Upper lobe of left lung (tissue), 6 donors: ENCODE results near the gene TCL1B. TPM values are rescaled to one million over a fixed set of nuclear protein-coding genes. Genes with fewer than 3 reads are reported as not detected.
"Not testable (repeated sequence)": the region's sequence is repeated elsewhere in the genome, so short reads cannot be mapped to it uniquely, and the experiment has no call there.

Experiments used
- ATAC-seq, 2 donors: fragments of 200-7000 bp; cut with Tn5 transposase; one replicate each; pipeline ENCODE4 v1.9.1; 2022; ENCODE audit warnings: mild to moderate bottlenecking in 2 of 2, moderate library complexity in 2 of 2; ENCODE audit not compliant: low FRiP score in 2 of 2
- DNase-seq, 2 donors: peaks; one replicate each; pipeline ENCODE4 v3.0.0-alpha.2; 2019 to 2020
- H3K27ac ChIP-seq, 4 donors: fragments of 200-600 bp; sonication (generic); one replicate each; pipeline ENCODE4 v1.5.1; 2016 to 2019
- H3K27me3 ChIP-seq, 4 donors: fragments of 200-600 bp; sonication (generic); one replicate each; pipeline ENCODE4 v1.5.1; 2017 to 2019
- H3K36me3 ChIP-seq, 4 donors: fragments of 200-600 bp; sonication (generic); one replicate each; pipeline ENCODE4 v1.5.1; 2016 to 2019
- H3K4me1 ChIP-seq, 4 donors: fragments of 200-600 bp; sonication (generic); one replicate each; pipeline ENCODE4 v1.5.1; 2018 to 2019
- H3K4me3 ChIP-seq, 4 donors: fragments of 200-600 bp; sonication (generic); one replicate each; pipeline ENCODE4 v1.5.1; 2017 to 2019; ENCODE audit warnings: mild to moderate bottlenecking in 2 of 4, moderate library complexity in 1 of 4
- H3K9me3 ChIP-seq, 4 donors: fragments of 200-600 bp; sonication (generic); one replicate each; pipeline ENCODE4 v1.5.1; 2018 to 2019
- EP300 ChIP-seq, 4 donors: sonication (generic); formaldehyde crosslinking; IDR thresholded peaks; one replicate each; pipeline ENCODE4 v1.5.1; 2017; ENCODE audit warnings: antibody characterized with exemption in 4 of 4, control low read depth in 2 of 4
- POLR2A ChIP-seq, 4 donors: fragments of 450-650 bp; IDR thresholded peaks; one replicate each; pipeline ENCODE4 v1.5.1; 2016 to 2017; ENCODE audit warnings: antibody characterized with exemption in 4 of 4, mild to moderate bottlenecking in 2 of 4
- POLR2AphosphoS5 ChIP-seq, 2 donors: sonication (generic); formaldehyde crosslinking; IDR thresholded peaks; one replicate each; pipeline ENCODE4 v1.5.1; 2017; ENCODE audit warnings: antibody characterized with exemption in 2 of 2
- WGBS, 2 donors: methylation state at CpG; one replicate each; pipeline ENCODE4 v1.1.5; 2017 to 2018; 5-methylcytosine and 5-hydroxymethylcytosine counted together
- total RNA-seq, 6 donors: library from RNA; depleted of rRNA in 4 of 6; stranded (reverse); fragments of >200 nt in 4 of 6; gene quantifications; one replicate each; pipeline versions ENCODE4 v1.1.0 to v1.2.1, GENCODE V29; 2016 to 2021
- TF ChIP-seq, protein P1 (sequence below), 6 experiments: fragments of 450-650 bp in 4 of 6; fragments of 200-600 bp in 2 of 6; sonication (generic) in 2 of 6; IDR thresholded peaks; one replicate each; pipeline ENCODE4 v1.5.1; 2016 to 2019; ENCODE audit warnings: antibody characterized with exemption in 6 of 6
- donor health status: DM: no; HTN: no; CAD: no; lungs with moderate emphysema.
- donor health status: DM: no; HTN: yes; CAD: no; lungs with severe emphysema.

The TCL1B gene
- total RNA-seq, 6 donors from 2014 or later = not detected

DNA sequence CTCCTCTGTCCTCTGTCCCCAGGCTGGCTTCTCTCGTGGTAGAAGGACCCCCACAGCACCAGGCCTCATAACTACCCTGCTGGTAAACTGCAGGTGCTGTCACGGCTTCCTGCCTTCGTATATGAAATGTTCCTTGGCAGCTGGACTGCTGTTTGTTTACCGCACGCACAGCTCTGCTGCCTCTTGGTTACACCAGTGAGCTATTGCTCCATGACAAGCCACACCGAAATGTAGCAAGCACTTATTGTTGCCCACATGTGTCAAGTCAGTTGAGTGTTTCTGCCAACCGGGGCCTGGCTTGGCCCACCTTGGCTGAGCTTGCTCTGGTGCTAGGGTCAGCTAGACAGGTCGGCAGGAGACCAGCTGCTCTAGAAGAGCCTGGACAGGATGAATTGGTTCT is 21.7 kb upstream of the TCL1B start:
- H3K36me3 ChIP-seq = no peaks in the 10 kb centered on the region
- no peak for ATAC-seq
- TF ChIP-seq POLR2AphosphoS5 (IDR thresholded peaks at IDR 0.05) = no peak
- TF ChIP-seq, protein P1, sequence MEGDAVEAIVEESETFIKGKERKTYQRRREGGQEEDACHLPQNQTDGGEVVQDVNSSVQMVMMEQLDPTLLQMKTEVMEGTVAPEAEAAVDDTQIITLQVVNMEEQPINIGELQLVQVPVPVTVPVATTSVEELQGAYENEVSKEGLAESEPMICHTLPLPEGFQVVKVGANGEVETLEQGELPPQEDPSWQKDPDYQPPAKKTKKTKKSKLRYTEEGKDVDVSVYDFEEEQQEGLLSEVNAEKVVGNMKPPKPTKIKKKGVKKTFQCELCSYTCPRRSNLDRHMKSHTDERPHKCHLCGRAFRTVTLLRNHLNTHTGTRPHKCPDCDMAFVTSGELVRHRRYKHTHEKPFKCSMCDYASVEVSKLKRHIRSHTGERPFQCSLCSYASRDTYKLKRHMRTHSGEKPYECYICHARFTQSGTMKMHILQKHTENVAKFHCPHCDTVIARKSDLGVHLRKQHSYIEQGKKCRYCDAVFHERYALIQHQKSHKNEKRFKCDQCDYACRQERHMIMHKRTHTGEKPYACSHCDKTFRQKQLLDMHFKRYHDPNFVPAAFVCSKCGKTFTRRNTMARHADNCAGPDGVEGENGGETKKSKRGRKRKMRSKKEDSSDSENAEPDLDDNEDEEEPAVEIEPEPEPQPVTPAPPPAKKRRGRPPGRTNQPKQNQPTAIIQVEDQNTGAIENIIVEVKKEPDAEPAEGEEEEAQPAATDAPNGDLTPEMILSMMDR (IDR thresholded peaks at IDR 0.05) = no peak
- no peak for TF ChIP-seq EP300 (IDR thresholded peaks at IDR 0.05)
- no peak for TF ChIP-seq POLR2A (IDR thresholded peaks at IDR 0.05)
- DNase-seq = no peak
- no peaks in the 10 kb centered on the region for H3K4me1 ChIP-seq
- no peaks in the 10 kb centered on the region for H3K9me3 ChIP-seq
- no peak overlapping the region for H3K27ac ChIP-seq
- WGBS, 2 donors = 82 to 85% methylated on average over 7 to 8 of the region's 8 CpGs
- no peak overlapping the region for H3K4me3 ChIP-seq
- H3K27me3 ChIP-seq = no peaks in the 10 kb centered on the region

DNA sequence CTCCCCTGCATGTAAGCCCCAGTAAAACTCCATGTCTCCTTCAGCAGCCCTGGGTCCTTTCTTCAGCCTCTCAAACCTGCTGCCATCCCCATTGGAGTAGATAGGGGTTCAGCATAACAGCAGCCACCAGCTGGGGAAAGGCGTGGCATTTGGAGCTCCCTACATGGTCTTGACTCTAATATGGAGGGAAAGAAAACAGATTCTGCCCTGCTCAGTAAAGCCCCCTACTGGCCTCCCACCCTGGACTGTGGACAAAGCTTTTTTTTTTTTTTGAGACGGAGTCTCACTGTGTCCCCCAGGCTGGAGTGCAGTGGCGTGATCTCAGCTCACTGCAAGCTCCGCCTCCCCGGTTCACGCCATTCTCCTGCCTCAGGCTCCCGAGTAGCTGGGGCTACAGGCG is 20.7 kb upstream of the TCL1B start:
- DNase-seq, H3K36me3 ChIP-seq, H3K9me3 ChIP-seq, H3K4me1 ChIP-seq, H3K27me3 ChIP-seq, H3K27ac ChIP-seq, H3K4me3 ChIP-seq, ATAC-seq: not testable (repeated sequence)
- 59 to 71% methylated on average over 8 of the region's 8 CpGs for WGBS, 2 donors

DNA sequence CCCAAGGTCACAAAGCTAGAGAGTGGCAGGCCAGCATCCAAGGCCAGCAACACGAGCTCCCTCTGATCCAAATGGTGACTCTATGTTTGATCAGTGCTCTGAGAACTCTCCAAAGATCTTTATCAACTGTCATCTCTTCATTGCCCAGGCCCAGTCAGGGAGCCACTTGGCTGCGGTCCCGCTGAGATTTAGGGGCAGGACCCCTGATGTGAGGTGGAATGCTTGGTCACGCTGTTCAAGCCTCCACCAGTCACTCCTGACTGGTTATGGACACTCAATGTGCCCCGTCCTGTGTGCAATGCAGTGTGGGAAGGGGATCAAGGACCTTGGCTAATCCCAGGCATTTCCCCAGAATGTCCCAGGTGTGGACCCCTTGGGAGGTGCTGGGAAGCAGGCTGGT is 19.8 kb upstream of the TCL1B start:
- no peaks in the 10 kb centered on the region for H3K4me1 ChIP-seq
- no peak for DNase-seq
- H3K36me3 ChIP-seq = no peaks in the 10 kb centered on the region

DNA sequence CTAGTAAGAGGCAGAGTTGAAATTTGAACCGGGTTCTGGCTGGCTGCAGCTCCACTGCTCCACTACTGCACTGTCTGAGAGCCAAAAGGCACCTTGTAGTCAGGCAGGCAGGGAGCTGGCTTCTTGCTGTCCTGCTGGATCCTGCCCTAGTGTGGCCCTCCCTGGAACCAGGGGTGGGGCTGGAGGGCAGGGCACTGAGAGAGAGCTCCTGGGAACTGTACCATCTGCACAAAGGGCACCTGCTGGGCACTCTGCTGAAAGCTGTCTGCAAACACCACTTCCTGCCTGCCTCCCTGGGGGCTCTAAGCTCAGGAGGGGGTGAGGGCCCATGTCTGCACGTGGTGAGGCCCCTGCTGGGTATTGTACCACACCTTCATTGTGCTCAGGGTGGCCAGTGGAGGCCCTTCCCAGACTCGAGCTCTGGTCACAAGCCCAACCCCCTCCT is 19.0 kb upstream of the TCL1B start:
- H3K27me3 ChIP-seq = no peaks in the 10 kb centered on the region
- ATAC-seq (no peak), DNase-seq (no peak)
- no peak overlapping the region for H3K27ac ChIP-seq
- no peaks in the 10 kb centered on the region for H3K9me3 ChIP-seq
- 41 to 46% methylated on average over 2 to 3 of the region's 3 CpGs for WGBS, 2 donors
- no peaks in the 10 kb centered on the region for H3K4me1 ChIP-seq
- no peaks in the 10 kb centered on the region for H3K36me3 ChIP-seq
- TF ChIP-seq, protein P1 (IDR thresholded peaks at IDR 0.05) = no peak
- TF ChIP-seq EP300 (IDR thresholded peaks at IDR 0.05) (no peak), POLR2AphosphoS5 (IDR thresholded peaks at IDR 0.05) (no peak), POLR2A (IDR thresholded peaks at IDR 0.05) (no peak)
- no peak overlapping the region for H3K4me3 ChIP-seq

More for the DNA sequence above, 19.8 kb upstream of the TCL1B start:
- Histone ChIP-seq H3K9me3 (no peaks in the 10 kb centered on the region), H3K27me3 (no peaks in the 10 kb centered on the region), H3K27ac (no peak overlapping the region), H3K4me3 (no peak overlapping the region)
- TF ChIP-seq, protein P1 (IDR thresholded peaks at IDR 0.05) = no peak
- TF ChIP-seq POLR2A (IDR thresholded peaks at IDR 0.05) (no peak), POLR2AphosphoS5 (IDR thresholded peaks at IDR 0.05) (no peak), EP300 (IDR thresholded peaks at IDR 0.05) (no peak)
- 69 to 75% methylated on average over 2 to 5 of the region's 5 CpGs for WGBS, 2 donors
- no peak for ATAC-seq

DNA sequence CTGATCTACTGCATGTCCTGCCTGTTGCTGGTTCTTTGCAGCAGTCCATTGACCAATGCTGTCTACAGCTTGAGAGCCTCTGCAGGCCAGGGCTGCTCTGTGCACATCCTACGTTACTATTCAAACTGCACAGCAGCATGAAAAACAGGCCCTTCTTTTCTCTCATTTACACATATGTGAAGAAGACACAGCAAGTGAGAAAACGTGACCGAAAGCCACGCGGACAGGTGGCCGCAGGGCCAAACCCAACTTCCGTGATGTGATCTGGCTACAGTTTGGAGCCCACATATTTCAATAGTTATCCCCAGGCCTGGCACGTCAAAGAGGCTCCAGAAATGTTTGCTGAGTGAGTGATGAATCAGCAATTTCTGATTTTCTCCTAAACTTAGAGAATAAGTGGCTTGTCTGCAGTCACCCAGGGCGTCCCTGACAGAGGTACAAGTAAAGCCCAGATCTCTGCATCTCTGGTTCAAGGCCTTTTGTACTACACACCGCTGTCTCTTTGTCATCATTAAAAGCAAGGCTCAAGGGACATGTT is 17.9 kb upstream of the TCL1B start:
- Histone ChIP-seq H3K4me3 (no peak overlapping the region), H3K27me3 (no peaks in the 10 kb centered on the region), H3K4me1 (no peaks in the 10 kb centered on the region), H3K36me3 (no peaks in the 10 kb centered on the region), H3K9me3 (no peaks in the 10 kb centered on the region), H3K27ac (no peak overlapping the region)
- ATAC-seq (no peak), DNase-seq (no peak)
- 83 to 89% methylated on average over 10 of the region's 10 CpGs for WGBS, 2 donors
- TF ChIP-seq, protein P1 (IDR thresholded peaks at IDR 0.05) = no peak
- TF ChIP-seq EP300 (IDR thresholded peaks at IDR 0.05) = no peak
- no peak for TF ChIP-seq POLR2A (IDR thresholded peaks at IDR 0.05)
- TF ChIP-seq POLR2AphosphoS5 (IDR thresholded peaks at IDR 0.05) = no peak
